G401.6 (cell line): ENCODE measurements around the gene CA9.

Experiments
- FAIRE-seq: peaks from 2 replicates; lab custom pipeline; 2012; peaks lifted over from hg19 to GRCh38; lab: Jason Lieb, UNC

The CA9 gene

DNA sequence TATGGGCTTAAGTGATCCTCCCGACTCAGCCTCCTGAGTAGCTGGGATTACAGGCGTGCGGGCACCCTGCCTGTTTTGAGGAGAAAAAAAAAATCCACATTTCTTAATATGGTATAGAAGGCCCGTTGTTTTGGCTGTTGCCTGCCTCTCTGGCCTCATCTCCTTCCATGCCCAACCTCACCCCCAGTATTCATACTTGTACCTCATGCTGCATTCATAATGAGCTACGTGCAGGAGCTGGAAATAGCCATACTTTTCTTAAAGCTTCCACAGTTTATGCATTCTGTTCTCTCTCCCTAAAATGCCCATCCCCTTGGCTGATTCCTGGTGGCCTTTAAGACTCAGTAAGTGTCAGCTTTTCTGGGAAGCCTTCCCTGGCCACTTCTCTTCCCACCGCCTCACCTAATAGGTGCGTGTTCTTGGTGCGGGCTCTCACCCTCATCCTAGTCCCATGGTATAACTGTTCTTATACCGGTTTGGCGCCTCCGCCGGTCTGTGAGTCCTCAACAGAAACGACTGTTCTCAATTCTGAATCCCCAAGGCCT lies 18.1 kb downstream of the CA9 start:
- no peak for FAIRE-seq

DNA sequence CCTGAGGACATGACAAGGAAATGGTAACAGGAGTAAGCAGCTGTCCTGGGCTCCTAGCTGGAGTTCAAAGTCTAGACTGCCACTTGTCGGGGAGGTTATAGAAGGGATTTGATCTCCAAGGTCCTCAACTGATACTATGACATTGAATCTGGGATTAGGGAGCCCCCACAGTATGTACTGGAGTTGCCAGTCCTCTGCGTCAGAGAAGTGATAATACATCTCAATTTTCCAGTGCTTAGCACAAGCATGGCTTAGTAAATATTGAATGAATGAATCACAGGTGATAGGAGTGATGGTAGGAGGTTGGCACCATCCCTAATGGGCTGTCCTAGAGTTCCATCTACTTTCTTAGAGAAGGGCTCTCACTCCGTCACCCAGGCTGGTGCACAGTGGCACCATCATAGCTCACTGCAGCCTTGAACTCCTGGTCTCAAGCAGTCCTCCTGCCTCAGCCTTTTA lies 22.2 kb downstream of the CA9 start:
- FAIRE-seq, result no peak

DNA sequence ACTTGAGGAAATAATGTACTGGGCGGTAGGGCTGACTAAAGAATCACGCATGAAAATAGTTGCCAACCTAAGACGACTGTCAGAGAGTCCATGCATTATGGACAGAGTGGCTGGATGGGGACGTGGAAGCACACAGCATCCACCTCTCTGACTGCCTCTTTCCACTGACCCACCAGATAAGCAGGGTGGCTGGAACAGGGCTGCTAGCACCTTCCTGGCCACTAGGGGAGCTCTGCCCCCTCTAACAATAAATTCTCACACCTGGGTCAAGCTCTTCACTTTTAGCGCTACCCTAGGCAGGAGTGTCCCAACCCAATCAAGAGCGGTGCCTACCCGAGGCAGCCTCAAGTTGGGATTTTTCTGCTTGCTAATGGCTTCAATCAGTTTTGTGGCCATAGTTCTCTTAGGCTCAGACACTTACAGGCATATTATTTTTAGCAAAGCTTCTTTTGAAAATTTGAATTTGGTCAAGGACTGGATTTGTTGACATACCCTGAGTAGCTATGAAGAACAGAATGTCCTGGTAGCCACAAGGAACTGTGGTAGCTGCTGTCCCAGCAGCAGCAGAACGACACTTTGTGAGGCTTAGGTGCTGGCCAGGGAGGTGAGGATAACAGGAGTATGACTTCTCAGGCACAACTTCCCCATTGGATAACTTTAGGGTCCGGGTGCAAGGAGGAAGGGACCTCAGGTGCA lies 22.9 kb downstream of the CA9 start:
- FAIRE-seq, result peak; percentile 49

DNA sequence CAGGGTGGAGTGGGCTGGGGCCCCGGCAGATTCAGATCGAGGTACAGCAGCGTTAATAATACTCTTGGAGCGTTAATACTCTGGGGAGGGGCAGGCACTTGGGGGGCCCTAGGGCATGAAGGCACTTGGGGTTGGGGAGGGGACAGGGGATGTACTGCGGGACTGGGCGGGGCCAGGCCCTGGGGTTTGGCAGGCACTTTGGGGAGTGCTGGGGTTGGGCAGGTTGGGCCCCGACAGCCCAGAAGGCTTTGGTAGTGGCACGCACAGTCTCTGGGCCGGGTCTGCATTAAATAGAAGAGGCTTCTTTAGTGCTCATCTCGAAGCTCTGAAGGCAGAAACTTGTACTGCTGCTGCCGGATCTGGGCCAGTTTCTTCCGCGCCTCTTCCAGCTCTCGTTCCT lies 23.8 kb downstream of the CA9 start:
- no peak for FAIRE-seq

DNA sequence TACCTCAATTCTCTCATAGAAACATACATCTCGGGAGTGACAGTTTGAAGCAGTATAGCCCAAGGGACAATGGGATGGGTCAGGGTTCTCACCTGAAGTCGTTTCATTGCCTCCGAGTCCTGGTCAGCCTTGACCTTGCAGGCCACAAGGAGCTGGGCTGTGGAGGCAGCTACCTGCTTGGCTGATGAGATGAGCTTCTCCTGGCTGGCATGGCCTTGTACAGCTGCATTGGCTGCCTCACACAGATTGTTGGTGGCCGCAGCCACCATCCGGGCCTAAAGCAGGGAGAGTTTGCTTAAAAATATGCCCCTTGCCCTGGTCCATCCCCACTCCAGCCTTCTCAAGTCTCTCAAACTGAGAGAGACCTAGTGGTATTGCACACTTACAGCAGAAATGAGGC lies 24.5 kb downstream of the CA9 start:
- no peak for FAIRE-seq

DNA sequence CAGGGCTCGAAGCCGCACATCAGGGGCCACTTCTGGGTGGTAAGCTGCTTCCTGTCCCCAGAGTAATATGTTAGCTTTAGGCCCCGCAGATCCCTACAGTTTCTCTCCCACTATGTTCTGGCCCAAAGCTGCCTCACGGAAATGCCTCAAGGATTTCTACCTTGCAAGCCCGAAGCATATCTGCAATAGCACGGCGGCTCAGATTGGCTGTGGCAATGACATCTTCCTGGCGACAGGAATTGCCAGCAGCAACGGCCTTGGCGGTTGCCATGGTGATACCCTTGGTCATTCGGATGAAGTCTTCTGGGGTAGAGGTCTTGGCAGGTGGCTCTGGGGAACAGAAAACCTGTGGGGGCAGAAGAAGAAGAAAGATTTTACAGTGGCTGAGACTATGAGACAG lies 26.3 kb downstream of the CA9 start:
- FAIRE-seq, result no peak

DNA sequence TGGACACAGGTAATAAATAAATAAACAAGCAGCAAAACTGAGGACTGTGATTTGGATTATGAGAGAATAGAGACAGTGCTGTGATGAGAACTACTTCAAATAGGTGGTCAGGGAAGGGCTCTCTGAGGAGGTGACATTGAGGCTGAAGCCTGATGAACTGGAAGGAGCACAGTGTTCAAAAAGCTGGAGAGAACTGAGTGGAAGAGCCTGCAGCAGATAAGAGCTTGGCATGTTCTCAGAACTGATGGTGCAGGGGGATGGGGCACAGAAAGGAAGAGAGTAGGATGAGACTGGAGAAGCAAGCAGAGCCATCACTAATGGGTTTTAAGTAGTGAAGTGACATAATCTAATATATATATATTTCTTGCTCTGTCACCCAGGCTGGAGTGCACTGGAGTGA lies 27.2 kb downstream of the CA9 start:
- no peak for FAIRE-seq

DNA sequence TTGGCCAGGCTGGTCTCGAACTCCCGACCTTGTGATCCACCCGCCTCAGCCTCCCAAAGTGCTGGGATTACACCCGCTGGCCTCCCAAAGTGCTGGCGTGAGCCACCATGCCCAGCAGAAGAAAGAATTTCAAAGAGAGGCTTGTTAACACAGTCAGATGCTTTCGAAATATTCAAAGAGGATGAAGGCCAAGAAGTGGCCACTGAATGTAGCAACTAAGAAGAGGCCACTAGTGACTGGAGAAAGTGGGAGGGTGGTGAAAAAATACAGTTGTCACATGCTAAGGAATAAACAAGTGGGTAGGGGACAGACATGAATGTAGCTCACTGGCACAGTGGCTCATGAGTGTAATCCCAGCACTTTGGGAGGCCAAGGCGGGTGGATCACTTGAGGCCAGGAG lies 29.0 kb downstream of the CA9 start:
- no peak for FAIRE-seq

DNA sequence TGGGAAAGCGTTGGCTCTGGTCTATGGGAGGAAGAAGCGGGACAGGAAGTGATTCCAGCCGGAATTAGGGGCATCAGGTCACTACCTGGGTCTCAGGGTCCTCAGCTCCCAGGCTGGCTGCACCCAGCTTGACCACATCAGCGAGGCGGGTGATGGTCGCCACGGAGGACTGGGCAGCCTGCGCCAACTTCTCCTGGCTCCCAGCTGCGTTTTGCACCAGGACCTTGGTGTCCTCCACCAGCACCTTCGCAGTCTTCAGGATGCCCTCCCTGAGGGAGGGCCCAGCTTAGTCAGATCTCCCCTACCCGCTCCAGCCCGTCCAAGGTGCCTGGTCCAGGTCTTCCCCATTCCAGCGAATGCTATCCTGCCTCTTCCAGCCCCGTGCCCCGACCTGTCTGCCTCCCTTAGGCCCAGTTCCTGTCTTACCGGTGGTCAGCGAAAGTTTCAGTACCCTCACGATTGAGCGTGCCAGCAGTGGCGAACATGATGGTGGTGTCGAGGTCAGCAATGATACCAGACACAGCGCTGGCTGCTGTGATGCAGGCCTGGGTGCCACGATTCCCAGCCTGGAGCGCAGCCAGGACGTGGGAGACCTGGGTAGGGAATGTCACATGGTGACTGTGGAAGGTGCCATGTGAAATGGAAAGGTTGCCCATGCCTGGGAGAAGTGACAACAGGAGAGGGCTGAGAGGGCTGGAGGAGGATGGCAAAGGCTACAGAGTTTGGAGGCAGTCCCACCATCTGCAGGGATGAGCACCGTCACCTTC lies 30.4 kb downstream of the CA9 start:
- no peak for FAIRE-seq

DNA sequence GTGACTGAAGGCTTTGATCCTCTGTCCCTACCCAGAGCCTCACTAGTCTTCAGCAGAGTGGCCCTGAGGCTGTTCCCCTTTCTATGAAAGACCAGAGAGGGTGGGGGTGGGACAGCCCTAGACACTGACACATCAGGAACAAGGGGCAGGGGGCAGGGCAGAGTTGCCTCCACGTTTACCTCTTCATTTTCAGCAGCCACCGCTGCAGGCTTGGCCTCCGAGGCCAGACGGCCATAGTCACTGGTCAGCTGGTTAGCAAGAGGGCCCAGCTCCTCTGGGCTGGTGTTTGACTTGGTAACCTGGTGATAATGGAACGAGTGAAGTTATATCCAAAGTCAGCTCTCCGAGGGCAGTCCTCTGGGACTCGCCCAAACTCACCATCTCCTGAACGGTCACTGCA lies 31.6 kb downstream of the CA9 start:
- FAIRE-seq, result no peak

DNA sequence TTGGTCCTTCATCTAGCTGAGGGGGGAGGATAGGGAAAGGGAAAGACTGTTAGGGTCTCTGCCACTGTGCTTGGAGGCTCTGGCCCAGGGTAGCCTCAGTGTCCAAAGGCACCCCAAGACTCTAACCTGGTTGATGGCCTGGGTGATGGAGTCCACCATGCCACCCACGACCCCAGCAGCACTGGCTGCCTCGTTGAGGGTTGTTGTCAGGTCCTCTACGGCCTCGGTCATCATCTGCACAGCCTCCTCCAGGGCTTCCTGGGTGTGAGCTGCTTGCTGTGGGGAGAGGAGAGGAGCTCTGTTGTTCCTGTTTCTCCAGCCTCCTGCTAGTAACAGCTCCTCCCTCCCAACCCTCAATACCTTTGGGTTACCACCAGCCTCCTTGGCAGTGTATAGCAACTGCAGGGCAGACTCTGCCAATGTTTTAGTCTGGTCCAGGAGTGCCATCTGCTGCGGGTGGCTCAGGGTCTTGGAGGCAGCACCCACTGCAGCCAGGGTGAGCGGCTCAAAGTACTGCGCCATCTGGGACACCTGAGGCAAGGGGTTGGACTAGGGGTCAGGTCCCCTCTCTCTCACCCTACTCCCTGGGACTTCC lies 32.2 kb downstream of the CA9 start:
- FAIRE-seq, result no peak

DNA sequence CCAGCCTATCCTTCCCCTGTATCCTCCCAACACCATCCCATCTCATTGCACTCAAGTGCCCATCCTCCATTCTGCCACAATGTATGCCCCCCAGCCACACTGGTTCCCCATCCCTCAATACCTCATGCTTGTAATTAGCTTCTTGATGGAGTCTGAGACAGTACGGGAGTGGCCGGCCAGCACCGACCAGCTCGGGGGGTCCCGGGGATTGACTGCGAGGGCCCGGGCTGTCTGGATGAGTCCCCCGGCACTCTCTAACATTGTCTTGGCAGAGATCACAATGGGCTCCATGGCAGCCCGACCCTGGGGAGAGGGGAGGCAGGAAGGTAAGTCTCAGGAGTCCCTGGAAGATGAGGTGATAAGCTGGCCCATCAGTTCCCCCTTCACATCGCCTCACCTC lies 33.2 kb downstream of the CA9 start:
- FAIRE-seq, result no peak

DNA sequence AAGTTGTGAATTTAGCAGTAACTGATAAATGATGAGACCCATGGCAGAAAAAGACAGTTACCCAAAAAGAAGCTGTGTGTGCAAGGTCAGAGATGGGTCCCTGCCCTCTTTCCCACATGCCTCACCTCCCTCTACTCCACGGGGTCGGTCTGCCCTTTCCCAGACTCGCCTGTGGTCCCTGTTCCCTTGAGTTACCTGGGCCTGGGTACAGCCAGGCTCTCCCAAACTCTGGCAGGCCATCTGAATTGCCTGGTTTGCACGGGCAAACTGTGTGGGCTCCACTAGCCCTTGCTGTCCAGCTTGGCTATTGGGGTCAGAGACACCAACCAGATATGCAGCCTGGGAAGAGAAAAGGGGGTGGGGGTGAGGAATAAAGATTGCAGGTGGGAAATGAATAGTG lies 34.4 kb downstream of the CA9 start:
- FAIRE-seq, result no peak

DNA sequence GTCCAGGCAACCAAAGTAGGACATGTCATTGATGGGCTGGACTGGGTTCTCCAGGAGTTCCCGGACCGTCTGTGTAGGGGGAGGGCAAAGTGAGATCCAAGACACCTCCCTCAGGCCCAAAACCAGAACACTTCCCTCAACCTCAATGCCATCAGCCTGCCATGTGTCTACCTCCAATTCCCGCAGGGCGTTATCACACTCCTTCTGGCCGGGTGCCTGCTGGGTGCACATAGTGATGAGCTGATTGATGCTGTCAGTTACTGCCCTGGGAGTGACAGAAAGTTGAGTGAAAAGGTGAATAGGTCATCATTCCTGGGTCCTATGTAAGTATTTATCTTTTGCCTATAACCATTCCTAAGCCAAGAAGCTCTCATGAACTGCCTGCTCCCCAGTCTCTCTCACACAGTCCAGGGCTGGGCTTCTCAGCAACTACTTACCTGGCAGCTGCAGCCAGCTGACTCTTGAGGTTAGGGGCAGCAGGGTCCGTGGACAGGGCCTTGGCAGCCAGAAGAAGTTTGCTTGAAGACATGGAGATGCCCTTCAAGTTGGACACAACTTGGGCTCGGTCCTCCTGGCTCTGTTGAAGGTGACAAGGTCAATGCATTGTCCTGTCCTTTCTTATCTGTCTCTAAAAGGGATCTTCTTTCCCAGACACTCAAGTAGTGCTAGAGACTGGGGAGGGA lies 37.2 kb downstream of the CA9 start:
- no peak for FAIRE-seq

DNA sequence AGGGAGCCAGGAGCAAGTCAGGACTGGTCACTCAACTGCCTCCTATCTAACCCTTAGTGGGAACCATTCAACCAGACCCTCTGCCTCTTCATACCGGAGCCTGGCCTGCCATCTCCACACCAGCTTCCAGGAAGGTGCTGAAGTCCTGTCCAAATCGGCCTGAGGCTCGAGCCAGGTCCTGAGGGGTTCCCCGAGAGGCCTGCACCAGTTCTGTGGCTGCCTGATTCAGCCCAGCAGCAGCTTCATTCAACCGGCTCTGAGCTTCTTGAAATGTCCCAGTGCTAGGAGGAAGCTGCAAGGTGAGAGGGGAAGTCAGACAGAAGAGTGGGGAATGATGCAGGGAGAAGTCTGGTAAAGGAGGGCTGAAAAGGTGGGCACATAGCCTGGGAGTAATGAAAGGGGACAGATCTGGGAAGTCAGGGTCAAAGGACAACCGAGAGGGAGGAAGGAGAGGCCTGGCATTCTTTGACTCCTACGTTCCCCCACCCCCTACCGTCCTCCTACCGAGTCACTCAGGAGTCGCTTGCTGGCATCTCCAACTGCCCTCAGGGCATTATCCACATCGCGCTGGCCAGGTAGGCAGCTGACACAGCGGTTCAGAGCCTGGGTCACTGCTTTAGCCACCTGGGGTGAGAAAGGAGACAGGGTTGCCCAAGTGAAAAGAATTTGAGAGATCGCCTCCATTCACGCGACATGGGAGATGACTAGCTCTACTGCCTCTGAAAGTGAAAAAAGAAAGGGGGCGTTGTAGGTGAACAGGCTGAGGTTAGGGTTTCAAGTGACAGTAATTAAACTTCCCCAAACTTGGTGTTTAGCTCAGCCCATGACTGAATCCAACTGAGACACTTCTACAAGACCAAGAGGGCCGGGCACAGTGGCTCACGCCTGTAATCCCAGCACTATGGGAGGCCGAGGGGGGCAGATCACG lies 38.0 kb downstream of the CA9 start:
- no peak for FAIRE-seq

DNA sequence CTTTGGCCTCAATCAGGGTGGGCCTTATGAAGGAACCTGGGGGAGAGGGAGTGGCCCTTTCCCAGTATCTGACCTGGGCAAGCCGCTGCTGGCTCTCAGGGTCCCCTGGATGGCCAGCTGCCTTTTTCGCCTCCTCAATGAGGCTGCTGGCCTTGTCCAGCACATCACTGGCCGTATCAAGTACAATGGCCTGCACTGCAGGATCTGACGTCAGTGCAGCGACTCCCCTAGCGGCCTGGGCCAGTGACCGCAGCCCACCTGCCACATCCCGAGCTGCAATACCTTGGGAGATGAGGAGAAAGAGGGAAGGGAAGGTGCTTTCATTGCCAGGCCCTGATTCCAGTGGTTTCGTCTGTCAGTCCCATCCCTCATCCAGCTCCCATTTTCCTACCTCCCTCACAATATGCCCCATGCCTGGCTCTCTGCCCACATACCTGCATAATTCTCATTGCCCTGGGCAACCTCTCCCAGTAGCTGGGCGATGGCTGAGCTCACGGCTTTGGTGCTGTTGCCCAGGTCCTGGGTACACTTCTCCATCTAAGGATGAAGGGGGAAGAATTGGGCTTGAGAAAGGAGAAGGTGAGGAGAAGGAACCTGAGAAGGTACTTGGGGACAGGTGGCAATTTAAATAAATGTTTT lies 39.2 kb downstream of the CA9 start:
- no peak for FAIRE-seq

DNA sequence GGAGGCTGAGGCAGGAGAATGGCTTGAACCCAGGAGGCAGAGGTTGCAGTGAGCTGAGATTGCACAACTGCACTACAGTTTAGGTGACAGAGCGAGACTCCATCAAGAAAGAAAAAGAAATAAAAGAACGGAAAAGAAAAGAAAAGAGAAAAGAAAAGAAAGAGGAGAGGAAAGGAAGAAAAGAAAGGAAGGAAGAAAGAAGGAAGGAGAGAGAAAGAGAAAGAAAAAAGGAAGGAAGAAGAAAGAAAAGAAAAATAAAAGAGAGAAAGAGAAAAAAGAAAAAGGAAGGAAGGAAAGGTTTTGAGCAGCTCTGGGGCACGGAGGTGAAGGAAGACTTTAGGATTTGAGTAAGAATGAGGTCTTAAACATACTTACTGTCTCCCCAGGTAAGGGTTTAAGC lies 39.9 kb downstream of the CA9 start:
- FAIRE-seq, result no peak

DNA sequence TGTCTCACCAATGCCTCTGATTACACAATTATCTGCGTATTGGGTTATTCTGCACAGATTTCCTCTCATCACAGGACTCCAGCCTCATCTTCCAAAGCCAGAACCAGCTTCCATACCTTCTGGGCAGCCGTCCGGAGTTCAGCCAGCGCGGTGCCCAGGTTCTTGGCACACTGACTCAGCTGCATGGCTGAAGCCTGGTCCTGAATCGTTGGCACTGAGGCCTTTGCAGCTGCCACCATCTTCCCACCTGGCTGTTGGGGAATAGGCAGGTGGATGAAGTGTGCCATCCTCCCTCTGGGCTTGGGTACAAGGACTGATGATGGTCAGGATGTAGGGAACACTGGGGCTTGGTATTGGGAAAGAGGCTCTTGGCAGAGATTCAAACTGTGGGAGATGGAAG lies 40.4 kb downstream of the CA9 start:
- no peak for FAIRE-seq

DNA sequence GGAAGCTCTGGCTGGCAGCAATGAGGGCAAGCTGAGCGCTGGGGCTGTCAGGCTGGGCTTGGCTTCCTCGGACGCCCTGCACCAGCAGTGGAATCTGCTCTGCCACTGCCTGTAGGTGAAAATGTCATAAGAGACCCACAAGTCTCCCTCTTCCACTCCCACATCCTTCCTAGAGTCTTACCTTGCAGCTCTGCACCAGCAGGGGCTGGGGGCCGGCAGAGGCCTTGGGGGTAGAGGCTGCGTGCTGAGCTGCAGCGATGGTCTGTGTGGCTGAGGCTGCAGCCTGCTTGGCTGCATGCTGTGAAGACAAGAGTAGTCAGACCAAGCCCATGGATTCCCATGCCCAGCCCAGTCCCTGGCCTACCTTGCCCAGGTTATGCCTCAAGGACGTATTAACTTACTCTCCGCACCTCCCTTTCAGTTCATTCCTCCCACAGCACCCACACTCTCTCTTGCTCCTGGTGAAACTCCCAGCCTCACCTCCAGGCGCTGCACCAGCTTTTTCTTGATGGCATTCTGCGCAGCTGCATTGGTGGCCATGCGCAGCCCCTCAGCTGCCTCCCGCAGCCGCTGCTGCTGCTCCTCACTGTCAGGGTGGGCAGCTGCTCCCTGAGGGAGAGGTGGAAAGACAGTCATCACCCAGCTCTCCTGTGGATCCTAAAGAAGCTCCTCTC lies 41.0 kb downstream of the CA9 start:
- FAIRE-seq, result no peak

DNA sequence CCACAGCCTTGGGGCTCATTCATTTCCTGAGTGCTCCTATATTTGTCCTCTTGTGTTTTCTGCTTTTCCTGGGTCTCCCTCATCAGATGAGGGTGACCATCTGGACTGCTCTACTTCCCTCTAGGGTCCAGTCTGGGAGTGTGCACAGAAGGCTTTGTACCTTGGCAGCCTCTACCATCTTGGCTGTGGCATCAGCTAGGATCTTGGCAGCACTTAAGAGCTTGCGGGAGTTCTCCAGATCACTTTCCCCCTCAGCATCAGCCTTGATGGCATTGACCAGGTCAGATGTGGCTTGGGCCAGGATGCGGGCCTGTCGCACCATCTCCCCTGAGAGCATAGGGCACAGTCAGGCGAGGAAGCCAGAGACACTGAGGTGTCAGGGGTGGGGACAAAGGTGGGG lies 42.5 kb downstream of the CA9 start:
- FAIRE-seq, result no peak
